HG02870 (cell line): Measurements from ENCODE around the gene AHNAK2.

Experiments
- ATAC-seq: cut with Tn5 transposase; IDR thresholded peaks from one replicate; pipeline ENCODE4 v1.9.1; 2021; ENCODE audit warnings: mild to moderate bottlenecking, moderate library complexity; ENCODE audit not compliant: unreplicated experiment

Gene AHNAK2

DNA sequence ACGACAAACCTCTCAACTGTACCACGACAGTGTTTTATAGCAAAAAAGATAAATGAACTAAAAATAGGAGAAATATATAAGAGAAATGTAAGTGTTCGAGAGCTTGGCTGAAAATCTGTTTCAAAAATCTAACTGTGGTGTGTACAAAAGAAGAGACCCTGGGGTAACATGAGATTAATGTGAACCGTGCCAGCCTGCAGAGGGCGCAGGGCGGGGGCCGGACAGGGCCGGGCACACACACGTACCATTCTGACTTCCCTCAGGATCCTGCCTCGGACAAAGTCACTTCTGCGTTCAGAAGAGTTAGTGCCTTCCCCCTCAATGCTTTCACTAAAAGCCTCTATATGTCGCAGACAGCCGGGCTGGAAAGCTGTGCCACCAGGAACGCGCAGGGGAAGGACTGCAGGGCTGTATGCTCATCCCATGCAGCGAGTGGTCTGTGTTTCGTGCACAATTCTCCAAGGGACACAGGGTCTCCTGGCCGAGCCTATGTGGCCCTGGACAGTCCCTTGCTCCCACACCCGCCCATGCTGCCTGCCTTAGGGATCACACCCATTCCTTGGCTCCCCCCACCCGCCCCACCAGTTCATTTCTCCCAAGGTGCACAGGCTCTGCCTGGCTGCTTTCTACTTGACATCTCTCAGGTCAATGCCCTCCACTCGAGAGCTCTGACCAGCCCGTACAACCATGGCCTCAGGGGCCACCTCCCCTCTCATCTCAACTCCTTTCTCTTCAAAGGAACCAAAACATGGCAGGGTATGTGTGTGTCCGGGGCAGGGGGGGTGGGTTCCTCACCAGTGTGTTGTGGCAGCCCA lies 34.2 kb upstream of the AHNAK2 start:
- no peak for ATAC-seq

DNA sequence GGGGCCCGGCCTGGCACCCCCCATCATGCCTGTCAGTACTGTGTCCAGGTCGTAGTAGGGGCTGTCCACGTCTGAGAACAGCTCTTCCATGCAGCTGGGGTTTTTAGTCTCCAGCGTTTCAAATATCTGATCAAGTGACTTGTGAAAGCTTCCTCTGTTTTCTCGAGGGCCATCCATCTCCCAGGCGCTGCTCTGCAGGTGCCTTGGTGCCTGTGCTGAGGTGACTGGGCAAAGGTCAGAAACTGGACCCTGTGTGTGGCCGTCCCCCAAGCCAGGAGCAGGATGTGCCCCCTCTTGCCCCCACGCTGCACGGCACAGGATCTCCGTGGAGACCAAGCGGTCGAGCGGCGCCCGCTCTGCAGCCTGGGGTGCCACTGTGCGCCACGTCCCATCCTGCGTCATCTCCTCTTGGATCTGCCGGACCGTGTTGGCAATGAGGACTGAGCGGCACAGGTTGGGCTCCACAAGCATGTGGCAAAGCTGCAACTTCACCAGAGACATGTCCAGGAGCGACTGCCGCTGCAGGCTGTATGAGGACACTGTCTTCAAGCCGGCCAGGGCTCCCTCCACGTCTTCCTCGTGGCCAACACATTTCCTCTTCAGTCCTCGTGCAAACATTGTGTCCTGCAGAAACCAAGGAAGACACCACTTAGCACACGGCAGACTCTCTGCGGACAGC lies 33.3 kb upstream of the AHNAK2 start:
- ATAC-seq, result no peak

DNA sequence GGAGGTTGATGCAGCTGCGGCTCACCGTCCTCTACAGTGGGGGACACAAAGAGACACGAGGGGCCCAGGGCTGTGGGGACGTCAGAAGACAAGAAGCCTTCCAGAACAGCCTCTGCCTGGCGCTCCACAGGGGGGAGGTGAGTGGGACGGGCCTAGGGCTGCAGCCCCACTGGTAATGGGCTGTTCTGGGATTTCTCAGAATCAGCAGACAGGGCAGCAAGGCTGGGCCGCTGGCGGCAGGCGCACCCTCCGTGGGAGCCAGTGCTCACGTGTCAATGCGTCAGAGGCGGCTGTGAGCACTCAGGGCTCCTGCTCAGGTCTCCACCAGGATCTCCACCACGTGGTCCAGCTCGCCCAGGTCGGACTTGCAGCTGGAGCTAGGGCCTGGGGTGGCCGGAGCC lies 32.7 kb upstream of the AHNAK2 start:
- ATAC-seq, result no peak

- ATAC-seq, result no peak
Observed at GRCh38 chr14:105010106-105010505, 31.9 kb upstream of the AHNAK2 start.

- ATAC-seq, result no peak
Observed at GRCh38 chr14:105007593-105008264, 29.6 kb upstream of the AHNAK2 start.

- no peak for ATAC-seq
Observed at GRCh38 chr14:105006831-105007592, 28.8 kb upstream of the AHNAK2 start.

- no peak for ATAC-seq
Observed at GRCh38 chr14:105005929-105006830, 28.0 kb upstream of the AHNAK2 start.

DNA sequence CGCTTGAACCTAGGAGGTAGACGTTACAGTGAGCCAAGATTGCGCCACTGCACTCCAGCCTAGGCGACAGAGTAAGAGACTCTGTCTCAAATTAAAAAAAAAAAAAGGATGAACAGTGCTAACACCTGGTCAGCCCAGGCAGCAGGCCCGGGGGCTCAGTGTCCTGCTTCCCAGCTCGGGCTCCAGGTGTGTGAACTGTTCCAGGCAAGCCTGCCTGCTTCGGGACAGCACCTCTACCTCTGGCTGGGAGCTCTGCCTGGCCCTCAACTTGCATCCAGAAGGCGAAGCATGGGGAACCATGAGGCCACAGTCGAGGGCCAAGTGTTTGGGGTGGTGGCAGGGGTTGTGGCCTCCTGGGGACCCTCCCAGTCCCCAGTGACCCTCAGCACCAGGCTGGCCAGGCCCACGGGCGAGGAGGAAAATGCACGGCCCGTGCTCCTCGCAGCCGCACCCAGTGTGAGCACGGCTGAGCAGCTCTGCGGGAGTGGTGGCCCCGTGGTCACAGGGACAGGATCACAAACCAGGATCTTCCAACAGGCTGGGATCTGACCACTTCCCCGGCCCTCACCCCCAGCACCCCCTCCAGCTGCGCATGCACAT lies 27.3 kb upstream of the AHNAK2 start:
- no peak for ATAC-seq

DNA sequence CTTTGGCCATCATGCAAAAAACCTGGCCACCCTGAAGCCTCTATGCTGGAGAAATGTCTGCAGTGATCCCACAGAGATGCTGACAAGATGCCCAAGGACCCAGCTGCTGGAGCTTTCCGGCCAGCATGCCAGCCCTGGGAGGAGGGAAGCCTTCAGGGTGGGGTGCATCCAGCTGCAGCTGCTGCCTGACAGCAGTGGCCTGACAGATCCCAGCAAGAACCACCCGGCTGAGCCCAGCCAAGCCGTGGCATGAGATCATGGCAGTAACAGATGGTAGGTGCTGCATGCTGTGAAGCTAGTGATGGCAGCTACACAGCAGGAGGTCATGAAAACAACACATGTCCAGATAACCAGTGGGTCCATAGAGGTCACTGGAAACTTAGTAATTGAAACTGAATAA lies 21.2 kb upstream of the AHNAK2 start:
- ATAC-seq, result no peak

DNA sequence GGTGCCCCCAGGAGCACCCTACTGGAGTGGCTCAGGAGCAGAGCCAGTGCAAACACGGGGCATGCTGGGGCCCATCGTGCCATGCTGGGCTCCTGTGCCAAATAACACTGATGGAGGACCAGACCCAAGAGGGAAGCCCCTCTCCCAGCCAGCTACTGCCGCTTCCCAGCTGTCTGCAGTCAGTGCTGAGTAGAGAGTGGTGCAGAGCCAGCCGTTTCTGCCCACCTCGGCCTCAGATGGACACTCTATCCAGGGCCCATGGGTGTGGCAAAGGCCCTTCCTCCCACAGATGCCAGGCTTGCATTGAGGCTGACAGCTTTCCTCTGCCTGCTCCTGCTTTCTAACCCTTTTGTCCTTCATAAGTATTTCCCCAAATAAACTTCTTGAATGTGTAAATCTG lies 20.6 kb upstream of the AHNAK2 start:
- no peak for ATAC-seq

DNA sequence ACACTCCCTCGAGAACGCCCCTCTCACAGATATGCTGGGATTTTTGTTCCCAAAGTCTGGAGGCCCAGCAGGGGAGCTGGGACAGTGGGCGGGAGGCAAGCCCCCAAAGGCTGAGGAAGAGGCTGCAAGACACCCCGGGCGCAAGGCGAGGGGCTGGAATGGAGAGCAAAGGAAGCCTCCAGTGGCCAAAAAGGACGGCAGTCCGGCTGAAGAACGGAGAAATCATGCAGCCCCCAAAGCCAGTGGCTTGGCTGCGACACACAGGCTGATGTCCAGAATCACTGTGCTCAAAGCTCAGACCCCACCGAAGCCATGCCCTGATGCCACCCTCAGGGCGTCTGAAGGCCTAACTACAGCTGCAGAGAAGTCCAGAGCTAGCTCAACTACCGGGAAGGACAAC lies 18.3 kb upstream of the AHNAK2 start:
- ATAC-seq, result no peak

GRCh38 chr14:104996032-104996431 lies 17.9 kb upstream of the AHNAK2 start:
- ATAC-seq, result no peak

GRCh38 chr14:104994978-104995377 lies 16.8 kb upstream of the AHNAK2 start:
- no peak for ATAC-seq

DNA sequence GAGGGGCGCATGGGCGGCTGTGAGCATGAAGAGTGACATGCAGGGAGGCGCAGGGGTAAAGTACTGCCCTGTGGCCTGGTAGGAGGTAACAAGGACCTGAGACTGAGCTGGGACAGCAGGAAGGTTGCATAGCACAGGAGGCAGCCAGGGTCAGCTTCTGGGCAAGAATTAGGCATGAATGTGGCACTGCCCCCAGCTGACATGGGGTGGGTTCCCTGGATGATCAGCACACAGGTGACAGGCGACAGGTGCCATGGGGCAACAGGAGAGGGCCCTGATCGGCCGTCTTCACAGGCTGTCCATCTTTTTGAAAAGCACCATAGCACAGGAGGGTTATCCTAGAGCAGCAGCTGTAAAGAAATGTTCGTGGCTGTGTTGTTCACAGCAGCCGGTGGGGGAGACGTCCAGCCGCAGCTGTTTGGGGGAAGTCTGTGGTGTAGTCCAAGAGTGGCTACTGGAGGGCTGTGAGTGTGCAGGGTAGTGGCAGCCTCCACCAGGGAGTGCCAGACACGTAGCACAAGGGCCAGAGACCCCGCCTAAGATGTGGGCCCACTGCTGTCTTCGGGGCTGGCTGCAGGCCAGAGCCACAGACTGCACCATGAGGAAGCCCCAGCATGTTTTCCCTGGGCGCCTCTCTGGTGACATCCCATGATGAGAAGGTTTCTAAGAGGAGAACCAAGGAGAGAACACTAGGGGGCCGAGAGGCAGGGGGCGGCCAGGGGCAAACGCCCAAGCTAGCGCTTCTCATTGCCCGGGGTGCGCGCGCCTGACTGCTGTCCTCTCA lies 15.8 kb upstream of the AHNAK2 start:
- no peak for ATAC-seq

GRCh38 chr14:104993306-104993705 lies 15.1 kb upstream of the AHNAK2 start:
- ATAC-seq, result no peak

DNA sequence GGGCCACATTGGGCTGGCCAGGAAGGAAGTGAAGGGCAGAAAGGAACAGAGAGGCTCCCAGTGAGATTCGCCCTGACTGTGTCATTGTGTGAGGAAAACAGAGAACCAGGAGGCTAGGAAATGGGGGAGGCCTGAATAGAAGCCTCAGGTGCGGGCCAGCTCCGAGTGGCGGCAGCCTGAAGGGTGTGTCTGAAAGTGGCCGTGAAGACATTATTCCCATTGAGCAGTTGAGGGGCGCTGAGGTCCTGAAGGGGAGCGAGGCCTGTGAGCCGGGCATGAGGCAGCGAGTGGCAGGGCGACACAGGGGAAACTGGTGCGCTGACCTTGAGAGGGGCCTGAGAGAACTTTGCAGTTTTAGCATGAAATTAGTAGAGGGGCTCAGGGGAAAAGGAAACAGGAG lies 14.3 kb upstream of the AHNAK2 start:
- ATAC-seq, result no peak

GRCh38 chr14:104991896-104992230 lies 13.7 kb upstream of the AHNAK2 start:
- ATAC-seq, result no peak

- ATAC-seq, result no peak
Observed at GRCh38 chr14:104989951-104990303, 11.8 kb upstream of the AHNAK2 start.

DNA sequence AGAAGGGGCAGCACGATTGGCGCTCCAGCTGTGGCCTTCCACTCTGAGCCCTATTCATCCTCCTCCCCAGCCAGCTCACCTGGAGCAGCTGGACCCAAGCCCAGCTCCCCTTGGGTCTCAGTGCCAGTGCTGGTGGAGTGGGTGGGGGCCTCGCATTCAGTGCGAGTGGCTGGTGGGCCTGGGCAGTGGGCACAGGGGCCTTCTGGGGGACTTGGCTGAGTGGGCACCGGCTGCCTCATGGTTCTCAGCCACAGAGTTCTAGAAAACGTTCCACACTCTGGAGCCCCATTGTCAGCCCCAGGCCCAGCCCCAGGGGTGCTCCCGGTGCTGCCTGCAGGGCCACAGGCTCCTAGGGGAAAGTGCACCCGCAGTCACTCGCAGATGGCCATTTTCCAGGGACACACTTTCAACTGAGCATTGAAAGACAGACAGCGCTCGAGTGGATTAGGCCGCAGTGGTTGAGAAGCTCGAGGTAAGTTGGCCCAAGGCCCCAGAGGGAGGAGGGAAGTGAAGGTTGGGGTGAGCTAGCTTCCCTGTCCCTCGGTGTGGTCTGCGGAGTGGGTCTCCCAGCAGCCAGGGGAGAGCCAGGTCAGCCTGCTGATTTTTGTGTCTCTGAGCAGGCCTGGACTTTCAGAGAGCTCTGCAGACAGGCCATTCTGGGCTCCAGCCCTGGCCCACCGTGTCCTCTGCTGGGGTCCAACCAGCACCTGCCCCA lies 11.2 kb upstream of the AHNAK2 start:
- no peak for ATAC-seq
